ENCODE data around the gene KIF26A. TPM values are rescaled to one million over a fixed set of nuclear protein-coding genes. Genes with fewer than 3 reads are reported as not detected.

Gene KIF26A
- polyA plus RNA-seq, 1 experiment: 0.10 TPM

DNA sequence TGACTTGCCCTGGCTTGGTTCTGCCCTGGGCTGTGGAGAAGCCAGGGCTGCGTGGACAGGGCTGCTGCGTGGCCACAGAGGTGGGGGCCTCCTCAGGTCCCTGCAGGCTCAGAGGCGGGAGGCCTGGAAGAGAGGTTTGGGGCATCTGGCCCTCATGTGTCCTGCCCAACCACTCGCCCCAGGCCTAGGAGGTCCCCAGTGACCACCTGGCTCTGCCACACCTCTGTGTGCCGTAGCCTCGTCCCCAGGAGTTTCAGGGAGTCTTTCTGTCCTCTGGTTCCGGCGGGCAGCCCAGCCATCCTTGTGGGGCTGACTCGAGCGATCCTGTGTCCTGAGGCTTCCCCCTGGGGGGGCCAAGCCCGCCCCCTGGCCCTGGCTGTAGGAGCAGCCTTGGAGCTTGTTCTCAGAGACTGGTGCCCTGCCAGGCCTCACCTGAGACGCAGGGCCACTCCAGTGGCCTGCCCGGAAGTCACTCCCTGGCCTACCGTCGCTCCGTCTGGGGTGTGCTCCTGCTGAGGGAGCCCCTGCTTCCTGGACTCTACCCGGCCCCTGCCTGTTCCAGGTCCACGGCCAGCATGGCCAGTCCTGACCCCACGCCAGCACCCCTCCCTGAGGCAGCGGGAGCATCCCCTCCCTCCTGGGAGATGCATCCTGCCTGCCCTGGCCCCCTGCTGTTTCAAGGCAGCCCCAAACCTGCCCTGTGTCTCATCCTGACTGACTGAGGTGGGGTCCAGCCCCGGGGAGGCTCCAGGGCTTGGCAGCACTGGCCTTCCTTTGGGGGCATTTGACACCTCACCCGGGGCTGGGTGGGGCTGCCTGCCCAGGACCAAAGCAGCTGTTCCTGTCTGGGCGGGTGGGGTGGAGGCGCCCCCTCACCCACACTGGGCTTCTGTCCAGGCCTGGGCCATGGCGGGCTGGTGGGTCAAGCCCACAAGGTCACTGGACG is 39.0 kb upstream of the KIF26A start:
- ChIA-PET CTCF (no interaction called here), POLR2A (no interaction called here)
- H3K4me3 ChIP-seq (ENCODE audit: low read depth, low read length): no peak overlapping the region
- H3K27me3 ChIP-seq (ENCODE audit: control insufficient read depth, insufficient read depth, low read length): peaks cover 2% of the 10 kb centered on the region; the same call in 1 of the 2 replicates
- H3K36me3 ChIP-seq (ENCODE audit: control insufficient read depth, insufficient read depth, low read length): no peaks in the 10 kb centered on the region
- TF ChIP-seq, protein P1, sequence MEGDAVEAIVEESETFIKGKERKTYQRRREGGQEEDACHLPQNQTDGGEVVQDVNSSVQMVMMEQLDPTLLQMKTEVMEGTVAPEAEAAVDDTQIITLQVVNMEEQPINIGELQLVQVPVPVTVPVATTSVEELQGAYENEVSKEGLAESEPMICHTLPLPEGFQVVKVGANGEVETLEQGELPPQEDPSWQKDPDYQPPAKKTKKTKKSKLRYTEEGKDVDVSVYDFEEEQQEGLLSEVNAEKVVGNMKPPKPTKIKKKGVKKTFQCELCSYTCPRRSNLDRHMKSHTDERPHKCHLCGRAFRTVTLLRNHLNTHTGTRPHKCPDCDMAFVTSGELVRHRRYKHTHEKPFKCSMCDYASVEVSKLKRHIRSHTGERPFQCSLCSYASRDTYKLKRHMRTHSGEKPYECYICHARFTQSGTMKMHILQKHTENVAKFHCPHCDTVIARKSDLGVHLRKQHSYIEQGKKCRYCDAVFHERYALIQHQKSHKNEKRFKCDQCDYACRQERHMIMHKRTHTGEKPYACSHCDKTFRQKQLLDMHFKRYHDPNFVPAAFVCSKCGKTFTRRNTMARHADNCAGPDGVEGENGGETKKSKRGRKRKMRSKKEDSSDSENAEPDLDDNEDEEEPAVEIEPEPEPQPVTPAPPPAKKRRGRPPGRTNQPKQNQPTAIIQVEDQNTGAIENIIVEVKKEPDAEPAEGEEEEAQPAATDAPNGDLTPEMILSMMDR (IDR thresholded peaks at IDR 0.05; ENCODE audit: insufficient read depth, low read depth, low read length): no peak
- DNase-seq (ENCODE audit: low read depth): no peak

DNA sequence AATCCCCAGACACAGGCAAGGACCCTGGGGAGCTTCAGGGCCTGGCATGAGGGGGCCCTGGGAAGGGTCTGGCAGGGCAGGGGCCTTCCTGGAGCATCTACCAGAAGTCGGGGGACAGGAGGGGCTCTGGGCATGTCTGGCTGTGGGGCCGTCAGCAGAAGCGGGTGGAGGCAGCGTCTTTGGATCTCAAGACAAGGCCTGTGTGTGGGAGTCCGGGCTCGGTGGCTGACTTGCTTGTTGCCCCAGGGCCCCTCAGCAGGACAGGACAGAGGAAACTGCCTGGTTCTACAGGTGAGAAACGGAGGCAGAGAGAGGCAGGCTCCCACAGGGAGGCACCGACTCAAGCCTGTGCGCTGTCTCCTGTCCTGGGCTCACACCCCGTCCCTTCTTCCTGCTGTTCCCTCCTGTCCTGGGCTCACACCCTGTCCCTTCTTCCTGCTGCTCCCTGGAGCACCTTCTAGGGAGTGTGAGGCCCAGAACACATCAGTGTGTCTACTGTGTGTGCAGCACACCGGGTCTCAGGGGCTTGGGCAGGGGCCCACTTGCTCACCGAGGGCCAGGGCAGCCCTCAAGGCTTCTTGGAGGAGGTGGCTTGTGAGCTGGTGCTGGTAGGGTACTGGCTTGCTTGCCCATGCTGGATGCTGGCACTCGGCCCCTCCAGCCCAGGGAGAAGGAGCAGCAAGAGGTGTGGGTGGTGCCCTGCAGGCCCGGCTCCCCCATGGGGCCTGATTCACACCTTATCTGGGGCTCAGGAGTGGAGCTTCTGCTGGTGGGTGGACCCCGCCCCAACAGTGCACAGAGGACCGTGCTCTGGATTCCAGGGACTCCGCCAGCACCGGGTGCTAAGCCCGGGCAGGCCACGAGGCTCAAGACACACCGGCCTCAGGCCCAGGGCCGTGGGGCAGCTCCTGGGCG is 38.0 kb upstream of the KIF26A start:
- no peak for DNase-seq (ENCODE audit: low read depth)

DNA sequence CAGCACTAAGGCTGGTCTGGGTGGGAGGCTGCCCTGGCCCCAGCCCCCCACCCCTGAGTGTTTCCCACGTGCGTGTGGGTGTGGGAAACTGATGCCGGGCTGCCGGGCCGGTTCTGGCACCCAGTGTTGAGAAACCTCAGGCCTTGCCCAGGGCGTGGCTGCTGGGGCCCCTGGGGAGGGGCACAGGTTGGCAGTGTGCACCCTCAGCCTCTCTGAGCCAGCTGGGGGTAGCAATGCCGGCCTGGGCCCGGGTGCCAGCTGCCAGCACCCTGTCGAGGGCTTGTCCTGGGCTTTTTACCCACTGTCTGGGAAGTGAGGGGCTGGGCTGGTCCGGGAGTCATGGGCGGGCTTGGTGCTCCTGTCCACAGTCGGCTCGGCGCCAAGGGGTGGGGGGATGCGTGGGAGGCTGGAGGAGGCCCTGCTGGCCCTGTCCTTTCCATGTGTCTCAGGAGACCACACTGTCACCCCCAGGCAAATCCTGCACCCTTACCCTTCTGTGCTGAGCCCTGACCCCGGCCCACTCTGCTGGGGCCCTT is 37.2 kb upstream of the KIF26A start:
- Histone ChIP-seq H3K36me3 (ENCODE audit: control insufficient read depth, insufficient read depth, low read length) (no peaks in the 10 kb centered on the region), H3K27me3 (ENCODE audit: control insufficient read depth, insufficient read depth, low read length) (peaks cover 2% of the 10 kb centered on the region; the same call in 1 of the 2 replicates), H3K4me3 (ENCODE audit: low read depth, low read length) (no peak overlapping the region)
- TF ChIP-seq, protein P1 (IDR thresholded peaks at IDR 0.05; ENCODE audit: insufficient read depth, low read depth, low read length): no peak
- ChIA-PET CTCF (no interaction called here), POLR2A (no interaction called here)
- DNase-seq (ENCODE audit: low read depth): no peak

More for the DNA sequence above, 38.0 kb upstream of the KIF26A start:
- Histone ChIP-seq H3K27me3 (ENCODE audit: control insufficient read depth, insufficient read depth, low read length) (peaks cover 2% of the 10 kb centered on the region; the same call in 1 of the 2 replicates), H3K36me3 (ENCODE audit: control insufficient read depth, insufficient read depth, low read length) (no peaks in the 10 kb centered on the region), H3K4me3 (ENCODE audit: low read depth, low read length) (no peak overlapping the region)
- TF ChIP-seq, protein P1 (IDR thresholded peaks at IDR 0.05; ENCODE audit: insufficient read depth, low read depth, low read length): no peak
- POLR2A ChIA-PET: no interaction called here
- CTCF ChIA-PET: no interaction called here

DNA sequence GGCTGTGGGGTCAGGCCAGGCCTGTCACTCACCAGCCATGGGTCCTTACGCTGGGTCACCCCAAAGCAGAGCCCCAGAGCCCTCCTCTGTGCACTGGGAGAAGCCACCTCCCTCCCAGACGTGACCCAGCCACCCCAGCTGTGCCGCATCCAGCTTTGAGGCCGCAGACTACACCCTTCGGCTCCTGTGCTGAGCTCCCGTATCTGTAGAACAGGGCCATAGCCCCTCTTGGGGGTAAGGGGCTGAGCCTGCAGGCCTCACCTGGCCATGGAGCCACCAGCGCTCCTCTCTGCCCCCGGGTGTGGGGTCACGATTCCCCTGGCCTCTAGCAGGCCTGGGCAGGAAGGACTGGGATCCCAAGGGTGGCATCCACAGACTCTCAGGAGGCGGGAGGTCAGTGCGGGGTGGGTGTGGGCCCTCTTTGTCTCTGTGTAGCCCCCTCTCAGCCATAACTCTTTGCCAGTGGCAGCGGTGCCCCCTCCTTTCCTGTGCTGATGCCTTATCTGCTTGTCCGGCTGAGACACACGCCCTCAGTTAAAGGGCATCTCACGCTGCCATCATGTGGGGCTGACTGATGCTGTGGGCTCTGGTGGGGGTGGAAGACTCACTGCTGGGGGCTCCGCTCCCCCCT is 36.6 kb upstream of the KIF26A start:
- TF ChIP-seq, protein P1 (IDR thresholded peaks at IDR 0.05; ENCODE audit: insufficient read depth, low read depth, low read length): no peak
- no peak overlapping the region for H3K4me3 ChIP-seq (ENCODE audit: low read depth, low read length)
- no peak for DNase-seq (ENCODE audit: low read depth)
- POLR2A ChIA-PET: no interaction called here
- CTCF ChIA-PET: no interaction called here
- no peaks in the 10 kb centered on the region for H3K36me3 ChIP-seq (ENCODE audit: control insufficient read depth, insufficient read depth, low read length)
- H3K27me3 ChIP-seq (ENCODE audit: control insufficient read depth, insufficient read depth, low read length): peaks cover 2% of the 10 kb centered on the region; the same call in 1 of the 2 replicates
